Measurements from ENCODE around the gene KCNJ12. TPM values are rescaled to one million over a fixed set of nuclear protein-coding genes. Genes with fewer than 3 reads are reported as not detected.
"Not testable (repeated sequence)": the region's sequence is repeated elsewhere in the genome, so short reads cannot be mapped to it uniquely, and the experiment has no call there.

KCNJ12 gene
- total and polyA plus RNA-seq, 2 experiments from 2014 or later = 0.61 to 2.4 TPM

GRCh38 chr17:21347660-21348059 lies 28.5 kb upstream of the KCNJ12 start:
- H3K4me3 ChIP-seq; H3F3A ChIP-seq (replicated peaks; ENCODE audit: low read depth); H3K27me3 Mint-ChIP-seq (ENCODE audit: insufficient read depth, low read depth, poor library complexity); H3K4me1 Mint-ChIP-seq; H3K4me2 ChIP-seq; H3K36me3 Mint-ChIP-seq (ENCODE audit: low read depth); ATAC-seq; H4K20me1 ChIP-seq (replicated peaks; ENCODE audit: insufficient read depth); H3K4me1 ChIP-seq (ENCODE audit: insufficient read depth); H3K27ac Mint-ChIP-seq; DNase-seq (ENCODE audit: low spot score); H3K27ac ChIP-seq (ENCODE audit: low read depth); H3K9me2 ChIP-seq (ENCODE audit: insufficient read depth); H2AFZ ChIP-seq; H3K36me3 ChIP-seq (ENCODE audit: insufficient read depth); H3K79me2 ChIP-seq (replicated peaks; ENCODE audit: insufficient read depth); H3K4me3 Mint-ChIP-seq; H3K9me3 Mint-ChIP-seq; H3K27me3 ChIP-seq (ENCODE audit: insufficient read depth): not testable (repeated sequence)

- not testable (repeated sequence) for H3K27ac Mint-ChIP-seq; H4K20me1 ChIP-seq (replicated peaks; ENCODE audit: insufficient read depth); H3K79me2 ChIP-seq (replicated peaks; ENCODE audit: insufficient read depth); H3K4me1 ChIP-seq (ENCODE audit: insufficient read depth); DNase-seq (ENCODE audit: low spot score); H3K27me3 ChIP-seq (ENCODE audit: insufficient read depth); H3K9me3 Mint-ChIP-seq; H3K27me3 Mint-ChIP-seq (ENCODE audit: insufficient read depth, low read depth, poor library complexity); H3K4me3 Mint-ChIP-seq; H3K9me2 ChIP-seq (ENCODE audit: insufficient read depth); H3K36me3 ChIP-seq (ENCODE audit: insufficient read depth); H3K4me3 ChIP-seq; H2AFZ ChIP-seq; H3K36me3 Mint-ChIP-seq (ENCODE audit: low read depth); H3K4me1 Mint-ChIP-seq; H3K27ac ChIP-seq (ENCODE audit: low read depth); H3K4me2 ChIP-seq; ATAC-seq; H3F3A ChIP-seq (replicated peaks; ENCODE audit: low read depth)
These were observed 27.9 kb upstream of the KCNJ12 start for GRCh38 chr17:21348081-21348925.

GRCh38 chr17:21348926-21349261 lies 27.3 kb upstream of the KCNJ12 start:
- H3K36me3 Mint-ChIP-seq (ENCODE audit: low read depth); H3F3A ChIP-seq (replicated peaks; ENCODE audit: low read depth); H3K27me3 ChIP-seq (ENCODE audit: insufficient read depth); H3K27ac Mint-ChIP-seq; H3K36me3 ChIP-seq (ENCODE audit: insufficient read depth); DNase-seq (ENCODE audit: low spot score); H3K27ac ChIP-seq (ENCODE audit: low read depth); H3K4me1 ChIP-seq (ENCODE audit: insufficient read depth); H3K9me3 Mint-ChIP-seq; H3K79me2 ChIP-seq (replicated peaks; ENCODE audit: insufficient read depth); H3K27me3 Mint-ChIP-seq (ENCODE audit: insufficient read depth, low read depth, poor library complexity); ATAC-seq; H2AFZ ChIP-seq; H3K4me3 Mint-ChIP-seq; H3K4me3 ChIP-seq; H3K9me2 ChIP-seq (ENCODE audit: insufficient read depth); H3K4me2 ChIP-seq; H4K20me1 ChIP-seq (replicated peaks; ENCODE audit: insufficient read depth); H3K4me1 Mint-ChIP-seq: not testable (repeated sequence)

- H3K9me2 ChIP-seq (ENCODE audit: insufficient read depth); H3F3A ChIP-seq (replicated peaks; ENCODE audit: low read depth); H3K27ac ChIP-seq (ENCODE audit: low read depth); H3K79me2 ChIP-seq (replicated peaks; ENCODE audit: insufficient read depth); H3K4me3 Mint-ChIP-seq; H3K4me1 ChIP-seq (ENCODE audit: insufficient read depth); H3K27ac Mint-ChIP-seq; H3K27me3 ChIP-seq (ENCODE audit: insufficient read depth); H3K9me3 Mint-ChIP-seq; ATAC-seq; H2AFZ ChIP-seq; H3K4me3 ChIP-seq; H3K27me3 Mint-ChIP-seq (ENCODE audit: insufficient read depth, low read depth, poor library complexity); H3K36me3 Mint-ChIP-seq (ENCODE audit: low read depth); DNase-seq (ENCODE audit: low spot score); H3K4me1 Mint-ChIP-seq; H3K4me2 ChIP-seq; H4K20me1 ChIP-seq (replicated peaks; ENCODE audit: insufficient read depth); H3K36me3 ChIP-seq (ENCODE audit: insufficient read depth): not testable (repeated sequence)
These were observed 26.7 kb upstream of the KCNJ12 start for GRCh38 chr17:21349358-21350050.

DNA sequence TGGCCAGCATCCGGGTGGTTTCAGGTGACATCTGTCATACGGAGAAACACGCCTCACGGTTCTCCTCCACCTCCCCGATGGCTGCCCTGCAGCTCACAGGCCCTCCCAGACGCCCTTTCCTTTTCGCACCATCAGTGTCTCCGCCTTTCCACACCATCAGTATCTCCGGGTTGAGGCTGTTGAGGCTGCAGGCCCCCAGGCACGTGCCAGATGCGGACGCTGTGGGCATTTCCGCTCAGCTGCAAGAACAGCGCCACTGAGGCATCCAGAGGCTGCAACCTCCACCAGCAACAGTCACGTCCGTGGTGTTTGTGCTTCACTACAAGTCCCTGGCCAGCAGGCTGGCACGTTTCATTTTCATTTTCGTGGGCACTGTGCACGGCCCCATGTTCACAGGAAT lies 25.7 kb upstream of the KCNJ12 start:
- H3K4me2 ChIP-seq; H3F3A ChIP-seq (replicated peaks; ENCODE audit: low read depth); H4K20me1 ChIP-seq (replicated peaks; ENCODE audit: insufficient read depth); H3K27me3 ChIP-seq (ENCODE audit: insufficient read depth); H2AFZ ChIP-seq; H3K9me2 ChIP-seq (ENCODE audit: insufficient read depth); H3K27ac ChIP-seq (ENCODE audit: low read depth); H3K27ac Mint-ChIP-seq; ATAC-seq; H3K4me3 ChIP-seq; H3K4me1 ChIP-seq (ENCODE audit: insufficient read depth); H3K36me3 ChIP-seq (ENCODE audit: insufficient read depth); DNase-seq (ENCODE audit: low spot score); H3K79me2 ChIP-seq (replicated peaks; ENCODE audit: insufficient read depth); H3K36me3 Mint-ChIP-seq (ENCODE audit: low read depth); H3K4me1 Mint-ChIP-seq; H3K9me3 Mint-ChIP-seq; H3K4me3 Mint-ChIP-seq: not testable (repeated sequence)
- H3K27me3 Mint-ChIP-seq (ENCODE audit: insufficient read depth, low read depth, poor library complexity) = peaks cover 11% of the 10 kb centered on the region

Data from GM23338 (cell line).